ENCODE results near the gene BOD1L2. TPM values are rescaled to one million over a fixed set of nuclear protein-coding genes. Genes with fewer than 3 reads are reported as not detected.
A peak's percentile ranks its signal among the peaks of the same experiment; 100 is the strongest.

Gene BOD1L2
- total and polyA plus RNA-seq, 2 of the 13 experiments (the other 11 are each of a cell fraction or from before 2014, with no cell fraction given), result not detected

DNA sequence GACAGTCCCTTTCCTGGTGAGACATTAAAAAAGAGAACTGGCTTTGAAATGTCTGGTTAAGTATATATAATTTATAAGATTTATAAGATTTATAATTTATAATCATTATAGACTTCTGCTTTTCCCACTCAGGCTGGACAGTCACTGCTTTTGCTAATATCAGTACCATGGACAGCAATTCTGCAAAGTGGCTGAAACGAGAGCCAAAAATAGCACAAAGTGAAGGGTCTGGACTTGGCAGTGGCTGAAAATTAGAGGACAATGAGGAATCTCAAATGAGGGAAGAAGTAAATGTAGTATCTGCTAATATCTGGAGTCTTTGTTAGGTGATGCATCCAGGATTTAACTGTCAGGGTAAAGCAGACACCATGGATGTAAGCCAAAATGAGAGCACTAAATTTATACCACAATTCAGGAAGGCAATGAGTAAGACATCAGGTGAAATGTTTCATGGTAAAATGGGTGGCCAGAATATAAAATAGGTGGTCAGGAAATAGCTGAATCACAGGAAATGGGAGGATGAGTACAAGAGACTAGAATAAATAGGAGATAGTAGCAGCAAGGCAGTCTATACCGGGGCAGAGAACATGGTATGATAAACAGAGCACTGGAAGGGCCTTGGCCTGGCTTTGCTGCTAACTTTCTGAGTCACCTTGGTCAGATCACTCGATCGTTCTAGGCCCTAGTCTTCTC, 39.6 kb upstream of the BOD1L2 start (continued):
- TF ChIP-seq ZNF136 (CRISPR knock-in tag; IDR thresholded peaks at IDR 0.05; ENCODE audit: low read depth), result no peak
- TF ChIP-seq, protein P1, sequence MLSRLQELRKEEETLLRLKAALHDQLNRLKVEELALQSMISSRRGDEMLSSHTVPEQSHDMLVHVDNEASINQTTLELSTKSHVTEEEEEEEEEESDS (CRISPR knock-in tag; IDR thresholded peaks at IDR 0.05; ENCODE audit: borderline replicate concordance), result no peak
- no peak for TF ChIP-seq KDM4B (CRISPR knock-in tag; IDR thresholded peaks at IDR 0.05)
- no peak for TF ChIP-seq MLLT10 (CRISPR knock-in tag; IDR thresholded peaks at IDR 0.05)
- TF ChIP-seq, protein P2, sequence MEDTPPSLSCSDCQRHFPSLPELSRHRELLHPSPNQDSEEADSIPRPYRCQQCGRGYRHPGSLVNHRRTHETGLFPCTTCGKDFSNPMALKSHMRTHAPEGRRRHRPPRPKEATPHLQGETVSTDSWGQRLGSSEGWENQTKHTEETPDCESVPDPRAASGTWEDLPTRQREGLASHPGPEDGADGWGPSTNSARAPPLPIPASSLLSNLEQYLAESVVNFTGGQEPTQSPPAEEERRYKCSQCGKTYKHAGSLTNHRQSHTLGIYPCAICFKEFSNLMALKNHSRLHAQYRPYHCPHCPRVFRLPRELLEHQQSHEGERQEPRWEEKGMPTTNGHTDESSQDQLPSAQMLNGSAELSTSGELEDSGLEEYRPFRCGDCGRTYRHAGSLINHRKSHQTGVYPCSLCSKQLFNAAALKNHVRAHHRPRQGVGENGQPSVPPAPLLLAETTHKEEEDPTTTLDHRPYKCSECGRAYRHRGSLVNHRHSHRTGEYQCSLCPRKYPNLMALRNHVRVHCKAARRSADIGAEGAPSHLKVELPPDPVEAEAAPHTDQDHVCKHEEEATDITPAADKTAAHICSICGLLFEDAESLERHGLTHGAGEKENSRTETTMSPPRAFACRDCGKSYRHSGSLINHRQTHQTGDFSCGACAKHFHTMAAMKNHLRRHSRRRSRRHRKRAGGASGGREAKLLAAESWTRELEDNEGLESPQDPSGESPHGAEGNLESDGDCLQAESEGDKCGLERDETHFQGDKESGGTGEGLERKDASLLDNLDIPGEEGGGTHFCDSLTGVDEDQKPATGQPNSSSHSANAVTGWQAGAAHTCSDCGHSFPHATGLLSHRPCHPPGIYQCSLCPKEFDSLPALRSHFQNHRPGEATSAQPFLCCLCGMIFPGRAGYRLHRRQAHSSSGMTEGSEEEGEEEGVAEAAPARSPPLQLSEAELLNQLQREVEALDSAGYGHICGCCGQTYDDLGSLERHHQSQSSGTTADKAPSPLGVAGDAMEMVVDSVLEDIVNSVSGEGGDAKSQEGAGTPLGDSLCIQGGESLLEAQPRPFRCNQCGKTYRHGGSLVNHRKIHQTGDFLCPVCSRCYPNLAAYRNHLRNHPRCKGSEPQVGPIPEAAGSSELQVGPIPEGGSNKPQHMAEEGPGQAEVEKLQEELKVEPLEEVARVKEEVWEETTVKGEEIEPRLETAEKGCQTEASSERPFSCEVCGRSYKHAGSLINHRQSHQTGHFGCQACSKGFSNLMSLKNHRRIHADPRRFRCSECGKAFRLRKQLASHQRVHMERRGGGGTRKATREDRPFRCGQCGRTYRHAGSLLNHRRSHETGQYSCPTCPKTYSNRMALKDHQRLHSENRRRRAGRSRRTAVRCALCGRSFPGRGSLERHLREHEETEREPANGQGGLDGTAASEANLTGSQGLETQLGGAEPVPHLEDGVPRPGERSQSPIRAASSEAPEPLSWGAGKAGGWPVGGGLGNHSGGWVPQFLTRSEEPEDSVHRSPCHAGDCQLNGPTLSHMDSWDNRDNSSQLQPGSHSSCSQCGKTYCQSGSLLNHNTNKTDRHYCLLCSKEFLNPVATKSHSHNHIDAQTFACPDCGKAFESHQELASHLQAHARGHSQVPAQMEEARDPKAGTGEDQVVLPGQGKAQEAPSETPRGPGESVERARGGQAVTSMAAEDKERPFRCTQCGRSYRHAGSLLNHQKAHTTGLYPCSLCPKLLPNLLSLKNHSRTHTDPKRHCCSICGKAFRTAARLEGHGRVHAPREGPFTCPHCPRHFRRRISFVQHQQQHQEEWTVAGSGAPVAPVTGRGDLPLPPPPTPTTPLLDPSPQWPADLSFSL (CRISPR knock-in tag; IDR thresholded peaks at IDR 0.05), result no peak
- TF ChIP-seq MTF2 (CRISPR knock-in tag; IDR thresholded peaks at IDR 0.05; ENCODE audit: borderline replicate concordance), result no peak
- no peak for TF ChIP-seq ZFP1 (CRISPR knock-in tag; IDR thresholded peaks at IDR 0.05)
- TF ChIP-seq, protein P3, sequence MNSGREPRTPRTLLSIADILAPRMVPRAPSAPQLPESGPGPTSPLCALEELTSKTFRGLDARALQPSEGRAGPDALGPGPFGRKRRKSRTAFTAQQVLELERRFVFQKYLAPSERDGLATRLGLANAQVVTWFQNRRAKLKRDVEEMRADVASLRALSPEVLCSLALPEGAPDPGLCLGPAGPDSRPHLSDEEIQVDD (CRISPR knock-in tag; IDR thresholded peaks at IDR 0.05; ENCODE audit: borderline replicate concordance), result no peak
- TF ChIP-seq ZNF7 (CRISPR knock-in tag; IDR thresholded peaks at IDR 0.05), result 0 out of 2 replicates have a peak, but pooled peaks have one; percentile 8
- no peak for TF ChIP-seq SSRP1 (CRISPR knock-in tag; IDR thresholded peaks at IDR 0.05)
- TF ChIP-seq, protein P4, sequence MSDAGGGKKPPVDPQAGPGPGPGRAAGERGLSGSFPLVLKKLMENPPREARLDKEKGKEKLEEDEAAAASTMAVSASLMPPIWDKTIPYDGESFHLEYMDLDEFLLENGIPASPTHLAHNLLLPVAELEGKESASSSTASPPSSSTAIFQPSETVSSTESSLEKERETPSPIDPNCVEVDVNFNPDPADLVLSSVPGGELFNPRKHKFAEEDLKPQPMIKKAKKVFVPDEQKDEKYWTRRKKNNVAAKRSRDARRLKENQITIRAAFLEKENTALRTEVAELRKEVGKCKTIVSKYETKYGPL (CRISPR knock-in tag; IDR thresholded peaks at IDR 0.05), result peak; percentile 60; the same call in 1 of the 2 replicates
- TF ChIP-seq PLRG1 (conservative IDR thresholded peaks at IDR 0.05), result no peak
- no peak for TF ChIP-seq HOXA7 (CRISPR knock-in tag; IDR thresholded peaks at IDR 0.05)
- TF ChIP-seq TOE1 (CRISPR knock-in tag; IDR thresholded peaks at IDR 0.05), result no peak
- TF ChIP-seq TCF7L2 (IDR thresholded peaks at IDR 0.05; ENCODE audit: low read depth, low read length), result no peak
- TF ChIP-seq ELF4 (CRISPR knock-in tag; IDR thresholded peaks at IDR 0.05; ENCODE audit: borderline replicate concordance), result no peak
- no peak for TF ChIP-seq ZNF234 (CRISPR knock-in tag; conservative IDR thresholded peaks at IDR 0.05)
- TF ChIP-seq PCBP1 (IDR thresholded peaks at IDR 0.05; ENCODE audit: borderline replicate concordance, low read depth, low read length), result no peak
- TF ChIP-seq NFKBIZ (CRISPR knock-in tag; IDR thresholded peaks at IDR 0.05), result 0 out of 2 replicates have a peak, but pooled peaks have one; percentile 40
- no peak for TF ChIP-seq ZNF224 (CRISPR knock-in tag; IDR thresholded peaks at IDR 0.05)
- TF ChIP-seq BORCS8-MEF2B (CRISPR knock-in tag; IDR thresholded peaks at IDR 0.05), result no peak
- TF ChIP-seq DMAP1 (CRISPR knock-in tag; IDR thresholded peaks at IDR 0.05), result no peak
- no peak for TF ChIP-seq NRL (CRISPR knock-in tag; IDR thresholded peaks at IDR 0.05; ENCODE audit: borderline replicate concordance)
- no peak for TF ChIP-seq ATF7-NPFF (CRISPR knock-in tag; IDR thresholded peaks at IDR 0.05; ENCODE audit: low read depth)
- peak; percentile 82; the same call in 1 of the 2 replicates for TF ChIP-seq SP140L (CRISPR knock-in tag; IDR thresholded peaks at IDR 0.05; ENCODE audit: borderline replicate concordance)
